GM12801 (cell line): ENCODE measurements around the gene C1orf159.

Source experiments
- CTCF ChIP-seq: IDR thresholded peaks from one replicate; pipeline ENCODE4 v1.5.1; 2011; ENCODE audit warnings: control low read depth; ENCODE audit not compliant: insufficient read length; ENCODE audit errors: extremely low read depth

Gene C1orf159

GRCh38 chr1:1115786-1116700 is at the start of gene C1orf159:
Gene C1orf159 (minus strand): TSS chr1:1116089. CDS start chr1:1091543, 24,546 bp downstream.
- no peak for TF ChIP-seq CTCF

- no peak for TF ChIP-seq CTCF
Observed at GRCh38 chr1:1165485-1165884, 49.6 kb upstream of the C1orf159 start.

GRCh38 chr1:1164701-1165451 is 49.0 kb upstream of the C1orf159 start:
- TF ChIP-seq CTCF: no peak

GRCh38 chr1:1164361-1164700 is 48.4 kb upstream of the C1orf159 start:
- TF ChIP-seq CTCF: no peak

- TF ChIP-seq CTCF: no peak
Observed at GRCh38 chr1:1163538-1164070, 47.7 kb upstream of the C1orf159 start.

- no peak for TF ChIP-seq CTCF
Observed at GRCh38 chr1:1162597-1163537, 47.0 kb upstream of the C1orf159 start.

GRCh38 chr1:1161683-1162079 is 45.8 kb upstream of the C1orf159 start:
- TF ChIP-seq CTCF: no peak
